NT2/D1 (cell line): ENCODE measurements around the gene SYNE2.

Source experiments
- YY1 ChIP-seq: IDR thresholded peaks from 2 replicates; pipeline ENCODE4 v1.6.1; 2011; ENCODE audit not compliant: insufficient read length, insufficient read depth
- ZNF274 ChIP-seq: IDR thresholded peaks from 2 replicates; pipeline ENCODE4 v1.6.1; 2011; ENCODE audit warnings: mild to moderate bottlenecking, low read depth, low read length

DNA sequence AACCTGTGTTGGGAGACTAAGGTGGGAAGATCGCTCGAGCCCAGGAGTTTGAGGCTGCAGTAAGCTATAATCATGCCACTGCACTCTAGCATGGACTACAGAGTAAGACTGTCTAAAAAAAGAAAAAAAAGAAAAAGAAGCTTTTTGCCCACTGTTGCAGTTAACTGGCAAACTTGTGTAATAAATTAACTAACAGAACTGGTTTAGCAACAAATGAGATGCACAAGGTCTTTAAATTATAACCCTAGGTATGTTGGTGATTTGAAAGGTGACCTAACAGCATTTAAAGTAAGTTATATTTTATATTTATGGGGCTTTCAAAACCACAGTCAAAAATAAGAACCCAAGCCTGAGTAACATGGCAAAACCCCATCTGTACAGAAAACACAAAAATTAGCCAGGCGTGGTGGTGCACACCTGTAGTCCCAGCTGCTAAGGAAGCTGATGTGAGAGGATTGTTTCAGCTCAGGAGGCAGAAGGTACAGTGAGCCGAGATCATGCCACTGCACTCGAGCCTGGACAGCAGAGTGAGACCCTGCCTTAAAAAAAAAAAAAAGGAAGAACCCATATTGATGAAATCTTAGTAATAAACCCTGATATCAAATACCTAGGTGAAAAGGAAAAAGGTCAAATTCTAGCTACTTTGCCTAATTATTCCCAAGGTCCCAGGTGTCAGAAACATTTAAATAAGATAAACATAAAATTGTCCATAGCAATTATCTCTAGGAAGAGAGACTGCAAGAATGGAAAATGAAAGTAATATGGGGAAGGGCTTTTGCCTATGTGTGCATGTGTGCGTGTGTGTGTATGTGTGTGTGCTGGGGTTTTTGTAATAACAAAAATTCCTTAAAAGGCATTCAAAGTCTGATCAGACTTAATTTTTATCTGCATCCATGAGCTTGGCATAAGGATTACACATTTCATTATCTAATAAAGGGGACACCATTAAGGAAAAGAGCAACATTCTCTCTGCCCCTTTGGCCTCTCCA is 15.4 kb downstream of the SYNE2 start:
- TF ChIP-seq YY1 (no peak), ZNF274 (no peak)
